GM18873 (cell line): ENCODE results near the gene FGFRL1.
"Not testable (repeated sequence)": the region's sequence is repeated elsewhere in the genome, so short reads cannot be mapped to it uniquely, and the experiment has no call there.

Experiments used
- ATAC-seq: cut with Tn5 transposase; IDR thresholded peaks from one replicate; pipeline ENCODE4 v1.9.1; 2021; ENCODE audit warnings: mild to moderate bottlenecking, moderate library complexity, moderate number of reproducible peaks; ENCODE audit not compliant: unreplicated experiment, low FRiP score

The FGFRL1 gene

GRCh38 chr4:973431-974397 is 37.7 kb upstream of the FGFRL1 start, which contains the start of gene DGKQ:
Gene DGKQ, minus strand, starts transcription at chr4:973569. Its CDS starts 87 bp downstream, at chr4:973482.
- ATAC-seq = no peak

- ATAC-seq = no peak
Measured at GRCh38 chr4:974668-975067, 36.8 kb upstream of the FGFRL1 start.

GRCh38 chr4:976016-976415 is 35.4 kb upstream of the FGFRL1 start:
- not testable (repeated sequence) for ATAC-seq

- no peak for ATAC-seq
Measured at GRCh38 chr4:978957-979701, 32.3 kb upstream of the FGFRL1 start.

- ATAC-seq = no peak
Measured at GRCh38 chr4:982291-982690, 29.1 kb upstream of the FGFRL1 start.

- no peak for ATAC-seq
Measured at GRCh38 chr4:982814-983213, 28.6 kb upstream of the FGFRL1 start.

GRCh38 chr4:984336-985054 is 26.9 kb upstream of the FGFRL1 start:
- ATAC-seq = no peak

GRCh38 chr4:985123-985830 is 26.1 kb upstream of the FGFRL1 start:
- no peak for ATAC-seq

- ATAC-seq = no peak
Measured at GRCh38 chr4:986428-986878, 25.0 kb upstream of the FGFRL1 start.

GRCh38 chr4:986879-987623 is 24.4 kb upstream of the FGFRL1 start, which contains the start of gene IDUA:
Gene IDUA, plus strand, starts transcription at chr4:987044. Its CDS starts 41 bp downstream, at chr4:987085.
- ATAC-seq = no peak

GRCh38 chr4:987624-988513 is 23.6 kb upstream of the FGFRL1 start:
- ATAC-seq = no peak

- no peak for ATAC-seq
Measured at GRCh38 chr4:988726-989721, 22.4 kb upstream of the FGFRL1 start.

- no peak for ATAC-seq
Measured at GRCh38 chr4:989722-990471, 21.5 kb upstream of the FGFRL1 start.

- ATAC-seq = no peak
Measured at GRCh38 chr4:990746-991367, 20.6 kb upstream of the FGFRL1 start.

- ATAC-seq = no peak
Measured at GRCh38 chr4:991451-992296, 19.8 kb upstream of the FGFRL1 start.
